Amygdala (tissue), 56 donors: Measurements from ENCODE around the gene HMCES.

Experiments
- DNase-seq, 56 donors: peaks; one replicate each; lab custom pipeline; 2025; lab: John Stamatoyannopoulos, UW

Gene HMCES

GRCh38 chr3:129291236-129291886 lies 12.7 kb downstream of the HMCES start:
- no peak for DNase-seq

GRCh38 chr3:129295286-129295685 lies 16.6 kb downstream of the HMCES start:
- DNase-seq, result no peak

- no peak for DNase-seq
Observed at GRCh38 chr3:129304146-129304961, 25.7 kb downstream of the HMCES start.

GRCh38 chr3:129304962-129305222 lies 26.2 kb downstream of the HMCES start:
- DNase-seq, result no peak

GRCh38 chr3:129305592-129306091 lies 27.0 kb downstream of the HMCES start:
- DNase-seq, result peak in 47 of 56 donors; percentile 5 to 86 (median 59)

- DNase-seq, result no peak
Observed at GRCh38 chr3:129308636-129309035, 30.0 kb downstream of the HMCES start.

GRCh38 chr3:129310111-129311011 lies 31.7 kb downstream of the HMCES start:
- no peak for DNase-seq

- DNase-seq, result no peak
Observed at GRCh38 chr3:129311054-129311902, 32.6 kb downstream of the HMCES start.

GRCh38 chr3:129312021-129312639 lies 33.5 kb downstream of the HMCES start:
- no peak for DNase-seq

- DNase-seq, result peak in 1 of 56 donors; percentile 32
Observed at GRCh38 chr3:129312671-129313414, 34.2 kb downstream of the HMCES start.

- DNase-seq, result no peak
Observed at GRCh38 chr3:129313415-129313664, 34.7 kb downstream of the HMCES start.

- no peak for DNase-seq
Observed at GRCh38 chr3:129313665-129314385, 35.2 kb downstream of the HMCES start.

- peak in 54 of 56 donors; percentile 16 to 91 (median 69) for DNase-seq
Observed at GRCh38 chr3:129314386-129315222, 35.9 kb downstream of the HMCES start.

GRCh38 chr3:129315223-129315997 lies 36.7 kb downstream of the HMCES start:
- DNase-seq, result peak in 21 of 56 donors; percentile 9 to 59 (median 38)

- DNase-seq, result peak in 1 of 56 donors; percentile 55
Observed at GRCh38 chr3:129315998-129316247, 37.3 kb downstream of the HMCES start.

GRCh38 chr3:129316248-129317013 lies 37.8 kb downstream of the HMCES start:
- DNase-seq, result peak in 55 of 56 donors; percentile 48 to 90 (median 77)
